Transverse colon (tissue), 4 donors: ENCODE measurements around the gene WDR47.

Source experiments
- EP300 ChIP-seq: sonication (generic); formaldehyde crosslinking; IDR thresholded peaks from one replicate; pipeline ENCODE4 v1.6.1; 2017; ENCODE audit warnings: antibody characterized with exemption, low read depth
- POLR2AphosphoS5 ChIP-seq, 3 donors: sonication (generic); formaldehyde crosslinking; IDR thresholded peaks; one replicate each; pipeline ENCODE4 v1.6.1; 2016; ENCODE audit warnings: antibody characterized with exemption in 3 of 3
- TF ChIP-seq, protein P1 (sequence below), 5 experiments: fragments of 200-600 bp in 3 of 5; fragments of 450-650 bp in 2 of 5; sonication (generic) in 3 of 5; IDR thresholded peaks; 1 replicate in 2 of 5; 2 replicates in 3 of 5; pipeline ENCODE4 v1.5.1; 2016 to 2017; ENCODE audit warnings: antibody characterized with exemption in 5 of 5, inconsistent platforms in 3 of 5, mild to moderate bottlenecking in 2 of 5, moderate library complexity in 1 of 5

GRCh38 chr1:108976658-108977057, 65.2 kb downstream of the WDR47 start:
- TF ChIP-seq, protein P1, sequence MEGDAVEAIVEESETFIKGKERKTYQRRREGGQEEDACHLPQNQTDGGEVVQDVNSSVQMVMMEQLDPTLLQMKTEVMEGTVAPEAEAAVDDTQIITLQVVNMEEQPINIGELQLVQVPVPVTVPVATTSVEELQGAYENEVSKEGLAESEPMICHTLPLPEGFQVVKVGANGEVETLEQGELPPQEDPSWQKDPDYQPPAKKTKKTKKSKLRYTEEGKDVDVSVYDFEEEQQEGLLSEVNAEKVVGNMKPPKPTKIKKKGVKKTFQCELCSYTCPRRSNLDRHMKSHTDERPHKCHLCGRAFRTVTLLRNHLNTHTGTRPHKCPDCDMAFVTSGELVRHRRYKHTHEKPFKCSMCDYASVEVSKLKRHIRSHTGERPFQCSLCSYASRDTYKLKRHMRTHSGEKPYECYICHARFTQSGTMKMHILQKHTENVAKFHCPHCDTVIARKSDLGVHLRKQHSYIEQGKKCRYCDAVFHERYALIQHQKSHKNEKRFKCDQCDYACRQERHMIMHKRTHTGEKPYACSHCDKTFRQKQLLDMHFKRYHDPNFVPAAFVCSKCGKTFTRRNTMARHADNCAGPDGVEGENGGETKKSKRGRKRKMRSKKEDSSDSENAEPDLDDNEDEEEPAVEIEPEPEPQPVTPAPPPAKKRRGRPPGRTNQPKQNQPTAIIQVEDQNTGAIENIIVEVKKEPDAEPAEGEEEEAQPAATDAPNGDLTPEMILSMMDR (IDR thresholded peaks at IDR 0.05), result no peak
- no peak for TF ChIP-seq EP300
- no peak for TF ChIP-seq POLR2AphosphoS5 (IDR thresholded peaks at IDR 0.05)
